Endothelial cell of umbilical vein (primary cell): ENCODE data around the gene GRID1. TPM values are rescaled to one million over a fixed set of nuclear protein-coding genes. Genes with fewer than 3 reads are reported as not detected.

Source experiments
- BruUV-seq: library from RNA; stranded (reverse); fragments of 400-500 nt; replicated peaks from 2 replicates; lab custom pipeline; 2021; lab: Mats Ljungman, UMichigan
- CTCF ChIA-PET: fragments of 300-600, 350-600 bp; sonication (Branson Sonifier 250); formaldehyde crosslinking; loops from one replicate; lab custom pipeline; 2021; ENCODE audit warnings: antibody characterized with exemption, inconsistent platforms; lab: Charles Lee
- POLR2A ChIA-PET: fragments of 300-600, 350-600 bp; sonication (Branson Sonifier 250); formaldehyde crosslinking; loops from one replicate; lab custom pipeline; 2021; ENCODE audit warnings: antibody characterized with exemption, inconsistent platforms; lab: Charles Lee
- DNase-seq: peaks from one replicate; pipeline ENCODE4 v3.0.0-alpha.2; 2011; ENCODE audit warnings: low read depth, low spot score
- FAIRE-seq: peaks from 2 replicates; lab custom pipeline; 2011; peaks lifted over from hg19 to GRCh38; lab: Jason Lieb, UNC
- H2AFZ ChIP-seq: 2 replicates; pipeline ENCODE4 v1.6.0; 2012; ENCODE audit warnings: low read depth, low read length, control low read depth, inconsistent platforms
- H3K27ac ChIP-seq: 2 replicates; pipeline ENCODE4 v1.5.1; 2011; ENCODE audit warnings: low read depth, mild to moderate bottlenecking, control low read depth, low read length, moderate library complexity; ENCODE audit not compliant: insufficient read depth
- H3K27me3 ChIP-seq, 2 experiments: 2 replicates each; pipeline versions ENCODE4 v1.6.0 to v1.6.1; 2011; ENCODE audit warnings: low read length in 2 of 2, mixed read lengths in 1 of 2; ENCODE audit not compliant: control insufficient read depth in 2 of 2, insufficient read depth in 2 of 2
- H3K36me3 ChIP-seq, 2 experiments: 2 replicates in 1 of 2; 3 replicates in 1 of 2; pipeline ENCODE4 v1.5.1; 2011; ENCODE audit warnings: low read length in 2 of 2, mild to moderate bottlenecking in 1 of 2, moderate library complexity in 1 of 2; ENCODE audit not compliant: control insufficient read depth in 2 of 2, insufficient read depth in 2 of 2; ENCODE audit errors: extremely low read depth in 1 of 2
- H3K4me1 ChIP-seq: 3 replicates; pipeline ENCODE4 v1.5.1; 2011; ENCODE audit warnings: mild to moderate bottlenecking, low read length; ENCODE audit not compliant: control insufficient read depth, insufficient read depth; ENCODE audit errors: extremely low read depth
- H3K4me2 ChIP-seq: 2 replicates; pipeline ENCODE4 v1.6.1; 2011; ENCODE audit warnings: low read length, control low read depth, mixed read lengths; ENCODE audit not compliant: insufficient read depth
- H3K4me3 ChIP-seq, 3 experiments: fragments of 200-600 bp in 1 of 3; sonication (generic), shearing (Covaris generic) in 1 of 3; replicated peaks in 1 of 3; 2 replicates each; pipeline ENCODE4 v1.5.1; 2011 to 2016; ENCODE audit warnings: control low read depth in 3 of 3, low read length in 3 of 3, mild to moderate bottlenecking in 2 of 3, inconsistent platforms in 1 of 3, low read depth in 1 of 3, moderate library complexity in 1 of 3; ENCODE audit not compliant: insufficient read depth in 1 of 3
- H3K79me2 ChIP-seq: 2 replicates; pipeline ENCODE4 v1.6.0; 2012; ENCODE audit warnings: low read length, inconsistent platforms; ENCODE audit not compliant: control insufficient read depth, insufficient read depth
- H3K9ac ChIP-seq: replicated peaks from 2 replicates; pipeline ENCODE3; 2011; ENCODE audit warnings: low read length, control low read depth; ENCODE audit not compliant: insufficient read depth; ENCODE audit errors: extremely low read depth
- H3K9me1 ChIP-seq: replicated peaks from 3 replicates; pipeline ENCODE4 v1.6.0; 2011; ENCODE audit warnings: mild to moderate bottlenecking, low read length; ENCODE audit not compliant: control insufficient read depth, insufficient read depth; ENCODE audit errors: extremely low read depth
- H3K9me3 ChIP-seq: replicated peaks from 2 replicates; pipeline ENCODE4 v1.5.1; 2012; ENCODE audit warnings: low read length, inconsistent platforms; ENCODE audit not compliant: control insufficient read depth, insufficient read depth
- H4K20me1 ChIP-seq: replicated peaks from 2 replicates; pipeline ENCODE3; 2011; ENCODE audit warnings: mild to moderate bottlenecking, low read length; ENCODE audit not compliant: control insufficient read depth, insufficient read depth; ENCODE audit errors: extremely low read depth
- CTCF ChIP-seq, 2 donors: IDR thresholded peaks; 1 replicate in 1 of 2; 2 replicates in 1 of 2; pipeline ENCODE4 v1.5.1; 2011; ENCODE audit warnings: low read length in 2 of 2, mild to moderate bottlenecking in 2 of 2, moderate library complexity in 2 of 2, control low read depth in 1 of 2, inconsistent platforms in 1 of 2, low read depth in 1 of 2; ENCODE audit not compliant: insufficient read depth in 1 of 2; ENCODE audit errors: extremely low read depth in 1 of 2
- EZH2 ChIP-seq: IDR thresholded peaks from 2 replicates; pipeline ENCODE4 v1.6.1; 2012; ENCODE audit warnings: borderline replicate concordance, low read depth, mild to moderate bottlenecking, moderate library complexity, low read length, inconsistent platforms; ENCODE audit not compliant: severe bottlenecking
- JUN ChIP-seq: IDR thresholded peaks from 2 replicates; pipeline ENCODE4 v1.6.1; 2011; ENCODE audit warnings: borderline replicate concordance, low read depth; ENCODE audit not compliant: insufficient read length, insufficient read depth
- MAX ChIP-seq: IDR thresholded peaks from 2 replicates; pipeline ENCODE4 v1.6.1; 2011; ENCODE audit not compliant: insufficient read depth, insufficient read length
- MYC ChIP-seq: IDR thresholded peaks from one replicate; pipeline ENCODE4 v1.6.1; 2011; ENCODE audit warnings: mild to moderate bottlenecking, low read depth, low read length
- POLR2A ChIP-seq: IDR thresholded peaks from 2 replicates; pipeline ENCODE4 v1.6.1; 2012; ENCODE audit warnings: low read depth, mild to moderate bottlenecking, control low read depth, low read length
- POLR2AphosphoS5 ChIP-seq: IDR thresholded peaks from 2 replicates; pipeline ENCODE4 v1.6.1; 2012; ENCODE audit warnings: low read depth, mild to moderate bottlenecking, control low read depth, low read length, moderate library complexity; ENCODE audit not compliant: insufficient read depth
- dilution Hi-C: fragments of 300-500 bp; cut with MboI; formaldehyde crosslinking; loops from one replicate; pipeline ENCODE4 v1.15.0; 2019; ENCODE audit warnings: low sequenced_read_pairs; ENCODE audit not compliant: extremely low pct_ligation_motif_present
- intact Hi-C: fragments of 100-400 bp; cut with micrococcal nuclease; formaldehyde crosslinking; loops from one replicate; pipeline ENCODE4 v1.10.0; 2022
- polyA plus RNA-seq, 4 experiments: library from polyadenylated mRNA; depleted of rRNA in 3 of 4; stranded (reverse) in 3 of 4; unstranded in 1 of 4; fragments of >200 nt; gene quantifications; 2 replicates each; pipeline versions ENCODE4 v1.2.1 to v1.2.3, GENCODE V29; 2011 to 2012; ENCODE audit warnings: missing spikeins in 1 of 4
- total RNA-seq: library from RNA; stranded (reverse); gene quantifications from 2 replicates; pipeline ENCODE4 v1.2.3, GENCODE V29; 2021

GRID1 gene
- total and polyA plus RNA-seq, 2 donors (not counting 3 experiments of a cell fraction or from before 2014, with no cell fraction given) = not detected

GRCh38 chr10:86073199-86073977, 293.2 kb downstream of the GRID1 start:
- Histone ChIP-seq H3K9me1 (no peaks in the 10 kb centered on the region), H4K20me1 (no peaks in the 10 kb centered on the region), H3K36me3 (no peaks in the 10 kb centered on the region), H3K4me3 (no peak overlapping the region), H3K79me2 (no peaks in the 10 kb centered on the region), H3K27me3 (no peaks in the 10 kb centered on the region), H3K9me3 (no peaks in the 10 kb centered on the region), H2AFZ (no peak overlapping the region), H3K27ac (no peak overlapping the region), H3K4me2 (no peak overlapping the region), H3K9ac (no peak overlapping the region), H3K4me1 (no peaks in the 10 kb centered on the region)
- POLR2A ChIA-PET = no interaction called here
- intact Hi-C loops (no loop called here), dilution Hi-C loops (no loop called here)
- no peak for TF ChIP-seq POLR2A
- no peak for TF ChIP-seq MYC
- no peak for TF ChIP-seq POLR2AphosphoS5
- TF ChIP-seq EZH2 = no peak
- TF ChIP-seq MAX = no peak
- CTCF ChIA-PET = no interaction called here
- BruUV-seq = no TSS peak
- FAIRE-seq (no peak), DNase-seq (no peak)

- no TSS peak for BruUV-seq
- Histone ChIP-seq H3K4me1 (no peaks in the 10 kb centered on the region), H3K4me2 (no peak overlapping the region), H3K36me3 (no peaks in the 10 kb centered on the region), H3K9me3 (no peaks in the 10 kb centered on the region), H3K9me1 (no peaks in the 10 kb centered on the region), H4K20me1 (no peaks in the 10 kb centered on the region), H3K27ac (no peak overlapping the region), H3K27me3 (no peaks in the 10 kb centered on the region), H3K4me3 (no peak overlapping the region), H3K9ac (no peak overlapping the region), H3K79me2 (no peaks in the 10 kb centered on the region), H2AFZ (no peak overlapping the region)
- ChIA-PET CTCF (no interaction called here), POLR2A (no interaction called here)
- intact Hi-C loops = no loop called here
- dilution Hi-C loops = no loop called here
- no peak for DNase-seq
- TF ChIP-seq POLR2AphosphoS5 (no peak), EZH2 (no peak), MYC (no peak), JUN (no peak), CTCF (IDR thresholded peaks at IDR 0.05; ENCODE audit: extremely low read depth in 1 of 2, insufficient read depth in 1 of 2, low read depth in 1 of 2, low read length in 2 of 2) (no peak), MAX (no peak)
- FAIRE-seq = no peak
Measured at GRCh38 chr10:86072413-86072812, 294.2 kb downstream of the GRID1 start.
